ENCODE measurements around the gene SLC2A13.
A peak's percentile ranks its signal among the peaks of the same experiment; 100 is the strongest.
"Not testable (repeated sequence)": the region's sequence is repeated elsewhere in the genome, so short reads cannot be mapped to it uniquely, and the experiment has no call there.

SLC2A13 gene

GRCh38 chr12:39803151-39803550, 302.7 kb downstream of the SLC2A13 start:
- no peak for DNase-seq

GRCh38 chr12:39798977-39799376, 306.9 kb downstream of the SLC2A13 start:
- no peak for DNase-seq

GRCh38 chr12:39798429-39798828, 307.5 kb downstream of the SLC2A13 start:
- DNase-seq: no peak

GRCh38 chr12:39795481-39795880, 310.4 kb downstream of the SLC2A13 start:
- DNase-seq: no peak

- no peak for DNase-seq
Measured at GRCh38 chr12:39792938-39793337, 312.9 kb downstream of the SLC2A13 start.

- DNase-seq: no peak
Measured at GRCh38 chr12:39788239-39788638, 317.6 kb downstream of the SLC2A13 start.

GRCh38 chr12:39785814-39786213, 320.1 kb downstream of the SLC2A13 start:
- DNase-seq: not testable (repeated sequence)

GRCh38 chr12:39782026-39782545, 323.8 kb downstream of the SLC2A13 start:
- no peak for DNase-seq

- peak; percentile 80 for DNase-seq
Measured at GRCh38 chr12:39780913-39781446, 324.9 kb downstream of the SLC2A13 start.

- peak; percentile 33 for DNase-seq
Measured at GRCh38 chr12:39780411-39780912, 325.4 kb downstream of the SLC2A13 start.

- DNase-seq: no peak
Measured at GRCh38 chr12:39779768-39780340, 326.0 kb downstream of the SLC2A13 start.

GRCh38 chr12:39777465-39777864, 328.4 kb downstream of the SLC2A13 start:
- no peak for DNase-seq

- no peak for DNase-seq
Measured at GRCh38 chr12:39773266-39773665, 332.6 kb downstream of the SLC2A13 start.

- no peak for DNase-seq
Measured at GRCh38 chr12:39772821-39773259, 333.0 kb downstream of the SLC2A13 start.

- DNase-seq: no peak
Measured at GRCh38 chr12:39771456-39771855, 334.4 kb downstream of the SLC2A13 start.

GRCh38 chr12:39764944-39765560, 340.8 kb downstream of the SLC2A13 start:
- DNase-seq: peak; percentile 57

- no peak for DNase-seq
Measured at GRCh38 chr12:39763890-39764169, 342.1 kb downstream of the SLC2A13 start.

GRCh38 chr12:39763071-39763889, 342.6 kb downstream of the SLC2A13 start:
- no peak for DNase-seq

- no peak for DNase-seq
Measured at GRCh38 chr12:39755478-39755877, 350.4 kb downstream of the SLC2A13 start.

GRCh38 chr12:39752482-39753137, 353.3 kb downstream of the SLC2A13 start:
- no peak for DNase-seq

GRCh38 chr12:39746151-39746550, 359.7 kb downstream of the SLC2A13 start:
- DNase-seq: not testable (repeated sequence)

GRCh38 chr12:39743655-39744054, 362.2 kb downstream of the SLC2A13 start:
- no peak for DNase-seq

GRCh38 chr12:39736406-39736805, 369.5 kb downstream of the SLC2A13 start:
- peak; percentile 53 for DNase-seq
